NCI-H226 (cell line): ENCODE measurements around the gene BID.
"Not testable (repeated sequence)": the region's sequence is repeated elsewhere in the genome, so short reads cannot be mapped to it uniquely, and the experiment has no call there.

Source experiments
- DNase-seq: peaks from one replicate; pipeline ENCODE4 v3.0.0-alpha.2; 2015

Gene BID

GRCh38 chr22:17698276-17698675 is 76.0 kb downstream of the BID start:
- DNase-seq: not testable (repeated sequence)

DNA sequence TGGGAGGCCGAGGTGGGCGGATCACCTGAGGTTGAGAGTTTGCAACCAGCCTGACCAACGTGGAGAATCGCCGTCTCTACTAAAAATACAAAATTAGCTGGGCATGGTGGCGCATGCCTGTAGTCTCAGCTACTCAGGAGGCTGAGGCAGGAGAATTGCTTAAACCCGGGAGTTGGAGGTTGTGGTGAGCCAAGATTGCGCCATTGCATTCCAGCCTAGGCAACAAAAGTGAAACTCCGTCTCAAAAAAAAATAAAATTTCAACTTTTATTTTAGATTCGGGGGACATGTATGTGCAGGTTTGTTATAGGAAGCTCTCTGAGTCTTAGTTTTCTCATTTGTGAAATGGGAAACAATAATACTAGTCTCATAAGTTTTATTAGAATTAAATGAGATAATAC is 77.1 kb downstream of the BID start:
- DNase-seq: not testable (repeated sequence)

- no peak for DNase-seq
These were observed 78.3 kb downstream of the BID start for GRCh38 chr22:17695986-17696385.

DNA sequence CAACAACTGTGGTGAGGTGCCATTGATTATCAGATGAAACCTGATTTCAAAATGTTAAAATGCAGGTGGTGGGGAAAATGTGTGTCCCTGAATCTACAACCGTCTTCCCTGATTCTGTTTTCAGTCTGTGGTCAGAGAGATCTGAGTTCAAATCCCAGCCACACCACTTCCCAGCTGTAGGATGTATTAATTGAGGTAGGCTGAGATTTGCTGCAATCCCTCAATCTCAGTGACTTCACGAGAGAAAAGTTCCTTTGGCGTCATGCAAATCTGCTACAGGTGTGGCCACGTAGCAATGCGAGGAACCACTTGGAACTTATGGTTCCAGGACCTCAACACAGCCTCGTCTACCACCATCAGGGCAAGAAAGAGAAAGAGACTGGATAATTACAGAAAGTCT is 79.5 kb downstream of the BID start:
- DNase-seq: no peak

- DNase-seq: no peak
These were observed 80.1 kb downstream of the BID start for GRCh38 chr22:17694193-17694592.

- no peak for DNase-seq
These were observed 81.4 kb downstream of the BID start for GRCh38 chr22:17692841-17693240.

DNA sequence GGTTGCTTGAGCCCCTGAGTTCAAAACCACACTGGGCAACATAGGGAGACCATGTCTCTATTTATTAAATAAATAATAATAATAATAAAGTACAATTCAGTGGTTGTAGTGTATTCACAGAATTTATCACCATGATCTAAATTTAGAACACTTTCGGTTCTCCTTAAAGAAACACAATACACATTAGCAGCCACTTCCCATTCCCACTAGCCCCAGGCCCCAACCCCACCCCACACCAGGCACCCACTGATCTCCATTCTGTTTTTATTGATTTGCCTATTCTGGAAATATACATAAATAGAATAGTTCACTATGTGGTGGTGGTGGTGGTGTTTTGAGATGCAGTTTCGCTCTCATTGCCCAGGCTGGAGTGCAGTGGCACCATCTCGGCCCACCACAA is 90.0 kb downstream of the BID start:
- no peak for DNase-seq
